ENCODE results near the gene ANKS6. TPM values are rescaled to one million over a fixed set of nuclear protein-coding genes. Genes with fewer than 3 reads are reported as not detected.
A peak's percentile ranks its signal among the peaks of the same experiment; 100 is the strongest.

The ANKS6 gene
- 39.2 TPM for total RNA-seq (2021; ENCODE audit: unreplicated experiment)
- polyA plus RNA-seq (2012): 34.6 and 36.1 TPM in 2 replicates
- percentile 73 among the genes with signal in this experiment for Bru-seq, nascent RNA
- percentile 76 among the genes with signal in this experiment for BruChase-seq, experiment 1, labeled RNA remaining after a 6-hour chase
- percentile 82 among the genes with signal in this experiment for BruChase-seq, experiment 2, labeled RNA remaining after a 2-hour chase
- long read RNA-seq, full-length matches to known transcripts: 9 of 80 reads
- long read RNA-seq, partial matches to known transcripts: 29 of 80 reads
- long read RNA-seq, other reads (novel, unspliced or antisense): 42 of 80 reads

DNA sequence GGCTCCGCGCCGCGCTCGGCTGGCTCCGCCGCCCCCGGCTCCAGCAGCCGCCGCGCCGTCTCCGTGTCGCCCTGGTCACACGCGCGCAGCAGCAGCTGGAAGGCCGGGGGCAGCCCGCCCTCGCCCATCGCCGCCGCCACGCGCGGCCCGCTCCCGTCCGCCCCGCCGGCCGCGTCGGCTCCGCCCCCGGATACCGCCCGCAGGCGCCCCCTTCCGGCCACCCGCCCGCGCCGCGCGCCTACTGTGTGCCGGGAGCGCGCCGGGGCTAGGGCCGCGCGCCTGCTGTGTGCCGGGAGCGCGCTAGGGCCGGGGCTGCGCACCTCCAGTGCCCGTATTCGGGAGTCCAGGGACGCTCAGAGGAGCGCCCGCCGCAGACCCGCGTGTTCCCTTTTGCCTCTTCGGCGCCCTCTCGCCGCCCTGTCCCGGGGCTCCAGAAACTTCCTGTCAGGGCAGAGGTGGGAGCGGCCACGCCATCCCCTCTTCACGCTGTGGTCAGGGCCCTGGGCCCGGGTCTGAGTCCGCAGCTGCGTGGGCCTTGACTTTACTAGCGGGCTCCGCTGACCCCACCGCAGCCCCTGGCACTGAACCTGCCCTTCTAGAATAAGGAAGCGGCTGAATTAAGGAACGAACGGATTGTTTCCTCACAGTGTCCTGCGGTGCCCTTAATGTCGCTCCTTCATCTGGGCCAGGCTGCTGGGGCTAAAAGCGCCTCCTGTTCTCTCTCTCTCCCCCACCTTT is at the start of gene ANKS6:
ANKS6 (minus strand) TSS at position 192 of the 738 bp plus-strand sequence; CDS start at position 128, 64 bp downstream.
- no TSS peak for BruUV-seq (replicated peaks)
- H3K79me2 ChIP-seq (ENCODE audit: insufficient read depth, low read length): peaks cover 42% of the 10 kb centered on the region
- ATAC-seq (peak; percentile 86), DNase-seq (ENCODE audit: low read depth, low spot score) (no peak)
- ChIA-PET CTCF (no interaction called here), POLR2A (no interaction called here), RAD21 (ENCODE audit: low non-redundant PET in 1 of 2, low total read pairs in 2 of 2, uncharacterized antibody in 2 of 2, unreplicated experiment in 2 of 2) (no interaction called here)
- H3K36me3 ChIP-seq (ENCODE audit: control insufficient read depth in 1 of 2, insufficient read depth in 2 of 2, low read length in 2 of 2): no peaks in the 10 kb centered on the region
- no peak for TF ChIP-seq SP1 (IDR thresholded peaks at IDR 0.05; ENCODE audit: low read depth)
- TF ChIP-seq, protein P1, sequence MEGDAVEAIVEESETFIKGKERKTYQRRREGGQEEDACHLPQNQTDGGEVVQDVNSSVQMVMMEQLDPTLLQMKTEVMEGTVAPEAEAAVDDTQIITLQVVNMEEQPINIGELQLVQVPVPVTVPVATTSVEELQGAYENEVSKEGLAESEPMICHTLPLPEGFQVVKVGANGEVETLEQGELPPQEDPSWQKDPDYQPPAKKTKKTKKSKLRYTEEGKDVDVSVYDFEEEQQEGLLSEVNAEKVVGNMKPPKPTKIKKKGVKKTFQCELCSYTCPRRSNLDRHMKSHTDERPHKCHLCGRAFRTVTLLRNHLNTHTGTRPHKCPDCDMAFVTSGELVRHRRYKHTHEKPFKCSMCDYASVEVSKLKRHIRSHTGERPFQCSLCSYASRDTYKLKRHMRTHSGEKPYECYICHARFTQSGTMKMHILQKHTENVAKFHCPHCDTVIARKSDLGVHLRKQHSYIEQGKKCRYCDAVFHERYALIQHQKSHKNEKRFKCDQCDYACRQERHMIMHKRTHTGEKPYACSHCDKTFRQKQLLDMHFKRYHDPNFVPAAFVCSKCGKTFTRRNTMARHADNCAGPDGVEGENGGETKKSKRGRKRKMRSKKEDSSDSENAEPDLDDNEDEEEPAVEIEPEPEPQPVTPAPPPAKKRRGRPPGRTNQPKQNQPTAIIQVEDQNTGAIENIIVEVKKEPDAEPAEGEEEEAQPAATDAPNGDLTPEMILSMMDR (IDR thresholded peaks at IDR 0.05 in 2 of 3, conservative IDR thresholded peaks at IDR 0.05 in 1 of 3; ENCODE audit: borderline replicate concordance in 1 of 3, insufficient read depth in 1 of 3, low read depth in 2 of 3, low read length in 2 of 3): peak in 1 of 3 experiments; percentile 39; a peak in 2 of 6 replicates
- no peak for TF ChIP-seq EZH2 (IDR thresholded peaks at IDR 0.05)
- peak; percentile 62 for TF ChIP-seq POLR2A (IDR thresholded peaks at IDR 0.05; ENCODE audit: borderline replicate concordance, extremely low read depth, insufficient read depth, insufficient read length)
- TF ChIP-seq YY1 (IDR thresholded peaks at IDR 0.05; ENCODE audit: extremely low read depth, insufficient replicate concordance, low read depth, low read length): peak; percentile 43
- TF ChIP-seq POLR2AphosphoS5 (IDR thresholded peaks at IDR 0.05; ENCODE audit: low read depth, low read length): peak; percentile 79
- peak; percentile 54 for TF ChIP-seq ZFX (IDR thresholded peaks at IDR 0.05)
- TF ChIP-seq, protein P2, sequence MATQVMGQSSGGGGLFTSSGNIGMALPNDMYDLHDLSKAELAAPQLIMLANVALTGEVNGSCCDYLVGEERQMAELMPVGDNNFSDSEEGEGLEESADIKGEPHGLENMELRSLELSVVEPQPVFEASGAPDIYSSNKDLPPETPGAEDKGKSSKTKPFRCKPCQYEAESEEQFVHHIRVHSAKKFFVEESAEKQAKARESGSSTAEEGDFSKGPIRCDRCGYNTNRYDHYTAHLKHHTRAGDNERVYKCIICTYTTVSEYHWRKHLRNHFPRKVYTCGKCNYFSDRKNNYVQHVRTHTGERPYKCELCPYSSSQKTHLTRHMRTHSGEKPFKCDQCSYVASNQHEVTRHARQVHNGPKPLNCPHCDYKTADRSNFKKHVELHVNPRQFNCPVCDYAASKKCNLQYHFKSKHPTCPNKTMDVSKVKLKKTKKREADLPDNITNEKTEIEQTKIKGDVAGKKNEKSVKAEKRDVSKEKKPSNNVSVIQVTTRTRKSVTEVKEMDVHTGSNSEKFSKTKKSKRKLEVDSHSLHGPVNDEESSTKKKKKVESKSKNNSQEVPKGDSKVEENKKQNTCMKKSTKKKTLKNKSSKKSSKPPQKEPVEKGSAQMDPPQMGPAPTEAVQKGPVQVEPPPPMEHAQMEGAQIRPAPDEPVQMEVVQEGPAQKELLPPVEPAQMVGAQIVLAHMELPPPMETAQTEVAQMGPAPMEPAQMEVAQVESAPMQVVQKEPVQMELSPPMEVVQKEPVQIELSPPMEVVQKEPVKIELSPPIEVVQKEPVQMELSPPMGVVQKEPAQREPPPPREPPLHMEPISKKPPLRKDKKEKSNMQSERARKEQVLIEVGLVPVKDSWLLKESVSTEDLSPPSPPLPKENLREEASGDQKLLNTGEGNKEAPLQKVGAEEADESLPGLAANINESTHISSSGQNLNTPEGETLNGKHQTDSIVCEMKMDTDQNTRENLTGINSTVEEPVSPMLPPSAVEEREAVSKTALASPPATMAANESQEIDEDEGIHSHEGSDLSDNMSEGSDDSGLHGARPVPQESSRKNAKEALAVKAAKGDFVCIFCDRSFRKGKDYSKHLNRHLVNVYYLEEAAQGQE (IDR thresholded peaks at IDR 0.05; ENCODE audit: low read depth): no peak
- intact Hi-C loops (cut with micrococcal nuclease): no loop called here
- peak within 1 kb of the TSS; percentile 95 for H3K4me2 ChIP-seq (ENCODE audit: low read length)
- H3K4me3 ChIP-seq (replicated peaks in 1 of 2; ENCODE audit: low read depth in 1 of 2, low read length in 2 of 2): peak within 1 kb of the TSS; percentile 73 to 82
- H3K9ac ChIP-seq (ENCODE audit: low read length): peak within 1 kb of the TSS; percentile 80
- H3K27ac ChIP-seq (ENCODE audit: low read depth, low read length): peak within 1 kb of the TSS; percentile 72
- peaks cover 0 to 8% of the 10 kb centered on the region in 2 experiments; a peak in 1 of 4 replicates for H3K9me3 ChIP-seq (ENCODE audit: control insufficient read depth in 1 of 2, insufficient read depth in 1 of 2, low read depth in 1 of 2, low read length in 2 of 2)
- H4K20me1 ChIP-seq (ENCODE audit: insufficient read depth): no peaks in the 10 kb centered on the region
- H3K9me2 ChIP-seq (ENCODE audit: insufficient read depth): no peaks in the 10 kb centered on the region
- H2AFZ ChIP-seq (ENCODE audit: low read depth, low read length, poor library complexity, severe bottlenecking): peak within 1 kb of the TSS; percentile 88
- H3K27me3 ChIP-seq (ENCODE audit: insufficient read depth, low read length): no peaks in the 10 kb centered on the region
- H3K4me1 ChIP-seq (ENCODE audit: control insufficient read depth in 1 of 2, insufficient read depth in 2 of 2, low read length in 2 of 2): peaks cover 9 to 40% of the 10 kb centered on the region in 2 experiments

Data from HCT116 (cell line).